ENCODE results near the gene ATAD3C. TPM values are rescaled to one million over a fixed set of nuclear protein-coding genes. Genes with fewer than 3 reads are reported as not detected.
A peak's percentile ranks its signal among the peaks of the same experiment; 100 is the strongest.

Gene ATAD3C
- total and polyA plus RNA-seq, 10 of the 15 experiments (the other 5 are each of a cell fraction or from before 2014, with no cell fraction given) = 0.03 to 3.1 (median 0.86) TPM

GRCh38 chr1:1461721-1462317 lies 12.3 kb downstream of the ATAD3C start:
- 36% methylated on average over 17 of the region's 18 CpGs for WGBS (ENCODE audit: insufficient coverage, insufficient replicate concordance, low lambda C conversion rate, missing lambda C conversion rate)
- H3K79me2 ChIP-seq (ENCODE audit: control insufficient read depth, insufficient read depth, low read length) = no peaks in the 10 kb centered on the region
- FAIRE-seq (no peak), DNase-seq (ENCODE audit: low read depth, low spot score) (no peak), ATAC-seq (no peak; the same call in 2 of the 3 replicates)
- ChIA-PET POLR2A (interaction anchor here (1.1 to 1.3 kb wide), 2 partner anchors 24 to 63 kb away, joined by 3 read pairs; partner anchors contain the start of gene CCNL2), RAD21 (ENCODE audit: unreplicated experiment) (interaction anchor here (0.9 kb wide), 1 partner anchor 24 kb away, joined by 3 read pairs; no protein-coding TSS in a partner anchor), CTCF (interaction anchor here (1.9 kb wide), 1 partner anchor 90 kb away, joined by 5 read pairs; no protein-coding TSS in a partner anchor), SMC1A (ENCODE audit: uncharacterized antibody, unreplicated experiment) (interaction anchor here (1.0 to 1.3 kb wide), 2 partner anchors 20 to 262 kb away, joined by 3 read pairs; partner anchors contain the start of gene CDK11A)
- no peaks in the 10 kb centered on the region for H3K36me3 ChIP-seq (ENCODE audit: control insufficient read depth in 2 of 2, insufficient read depth in 2 of 2, low read length in 1 of 2)
- peak overlapping the region; percentile 27; the same call in 1 of the 2 replicates for H3K9ac ChIP-seq (ENCODE audit: control insufficient read depth, insufficient read depth, low read length)
- 0 out of 2 replicates have a peak overlapping the region, but pooled peaks have one; percentile 24 for H3K27ac ChIP-seq (ENCODE audit: control insufficient read depth, insufficient read depth)
- TF ChIP-seq MLLT1 (IDR thresholded peaks at IDR 0.05) (peak; percentile 51; the same call in 1 of the 2 replicates), TBL1XR1 (IDR thresholded peaks at IDR 0.05; ENCODE audit: low read depth, low read length) (no peak)
- intact Hi-C loops (cut with micrococcal nuclease; ENCODE audit: unreplicated experiment) = no loop called here
- H3K27me3 ChIP-seq (replicated peaks in 1 of 2; ENCODE audit: control insufficient read depth in 2 of 2, insufficient read depth in 2 of 2, low read length in 1 of 2) = no peaks in the 10 kb centered on the region
- BruUV-seq (replicated peaks) = no TSS peak
- no peaks in the 10 kb centered on the region for H4K20me1 ChIP-seq (ENCODE audit: control insufficient read depth, insufficient read depth)
- no peaks in the 10 kb centered on the region for H3K9me3 ChIP-seq (replicated peaks; ENCODE audit: control insufficient read depth, insufficient read depth, low read length)
- peaks cover 8% of the 10 kb centered on the region for H3K4me1 ChIP-seq (ENCODE audit: control insufficient read depth, insufficient read depth, low read length)
- peak overlapping the region; percentile 63 for H3K4me2 ChIP-seq (ENCODE audit: control insufficient read depth, insufficient read depth)
- peak overlapping the region; percentile 36; the same call in 1 of the 2 replicates for H3K4me3 ChIP-seq
- in situ Hi-C loops (cut with MboI) = no loop called here
- H2AFZ ChIP-seq (ENCODE audit: control insufficient read depth, low read depth, low read length) = peak overlapping the region; percentile 71

Measured in GM12878 (cell line).